OCI-LY1 (cell line): ENCODE measurements around the gene CAMTA1.

Experiments
- H2AFZ ChIP-seq: fragments of 200-600 bp; sonication (generic), shearing (Covaris generic); 2 replicates; pipeline ENCODE4 v1.6.0; 2014; ENCODE audit warnings: antibody characterized with exemption, mild to moderate bottlenecking, low read length
- H3F3A ChIP-seq: fragments of 200-600 bp; sonication (generic), shearing (Covaris generic); 2 replicates; pipeline ENCODE4 v1.6.0; 2014; ENCODE audit warnings: mild to moderate bottlenecking, antibody characterized with exemption, low read length, moderate library complexity; ENCODE audit not compliant: insufficient read depth
- H3K27ac ChIP-seq: fragments of 200-600 bp; sonication (generic); 2 replicates; pipeline ENCODE4 v1.5.1; 2014; ENCODE audit warnings: low read length, mixed run types, mild to moderate bottlenecking, low read depth; ENCODE audit not compliant: poor library complexity, severe bottlenecking
- H3K27me3 ChIP-seq: fragments of 200-600 bp; sonication (generic); 2 replicates; pipeline ENCODE4 v1.6.0; 2014; ENCODE audit warnings: antibody characterized with exemption, mild to moderate bottlenecking, low read length, moderate library complexity; ENCODE audit not compliant: insufficient read depth
- H3K36me3 ChIP-seq: fragments of 200-600 bp; sonication (generic); 2 replicates; pipeline ENCODE4 v1.6.1; 2014; ENCODE audit warnings: mild to moderate bottlenecking, antibody characterized with exemption, low read length, moderate library complexity, mixed read lengths; ENCODE audit not compliant: insufficient read depth
- H3K4me1 ChIP-seq: fragments of 200-600 bp; sonication (generic); 2 replicates; pipeline ENCODE4 v1.5.1; 2014; ENCODE audit warnings: mild to moderate bottlenecking, low read length, moderate library complexity; ENCODE audit not compliant: insufficient read depth, severe bottlenecking
- H3K4me2 ChIP-seq: fragments of 200-600 bp; sonication (generic), shearing (Covaris generic); 2 replicates; pipeline ENCODE4 v1.6.1; 2014; ENCODE audit warnings: low read length
- H3K4me3 ChIP-seq: fragments of 200-600 bp; sonication (generic); 2 replicates; pipeline ENCODE4 v1.5.1; 2014; ENCODE audit warnings: low read length, low read depth, mild to moderate bottlenecking, mixed read lengths; ENCODE audit not compliant: poor library complexity, severe bottlenecking
- H3K79me2 ChIP-seq: fragments of 200-600 bp; shearing (Covaris generic); 2 replicates; pipeline ENCODE4 v1.6.1; 2016; ENCODE audit warnings: mixed run types, low read length, mixed read lengths; ENCODE audit not compliant: insufficient read depth
- H3K9ac ChIP-seq: fragments of 200-600 bp; sonication (generic), shearing (Covaris generic); 2 replicates; pipeline ENCODE4 v1.6.1; 2014; ENCODE audit warnings: mild to moderate bottlenecking, low read length, mixed read lengths
- H3K9me2 ChIP-seq: fragments of 200-600 bp; sonication (generic), shearing (Covaris generic); 2 replicates; pipeline ENCODE4 v1.6.1; 2014; ENCODE audit warnings: low read depth, mild to moderate bottlenecking, low read length, mixed read lengths
- H3K9me3 ChIP-seq: fragments of 200-600 bp; shearing (Covaris generic); 2 replicates; pipeline ENCODE4 v1.6.1; 2014; ENCODE audit warnings: low read length, mixed read lengths
- H4K20me1 ChIP-seq: fragments of 200-600 bp; sonication (generic), shearing (Covaris generic); 2 replicates; pipeline ENCODE4 v1.6.0; 2016; ENCODE audit warnings: mild to moderate bottlenecking, low read length; ENCODE audit not compliant: insufficient read depth
- EZH2 ChIP-seq: fragments of 200-600 bp; sonication (generic), shearing (Covaris generic); IDR thresholded peaks from 2 replicates; pipeline ENCODE4 v1.8.0; 2017; ENCODE audit warnings: borderline replicate concordance, mixed run types, mild to moderate bottlenecking, antibody characterized with exemption, low read length, moderate library complexity, mixed read lengths
- TF ChIP-seq, protein P1 (sequence below): fragments of 200-600 bp; sonication (generic), shearing (Covaris generic); IDR thresholded peaks from 2 replicates; pipeline ENCODE4 v1.5.1; 2017; ENCODE audit warnings: mild to moderate bottlenecking, antibody characterized with exemption, low read length, moderate library complexity, mixed read lengths

CAMTA1 gene

GRCh38 chr1:6783221-6783620, 2.0 kb upstream of the CAMTA1 start:
- Histone ChIP-seq H3K9ac (peak overlapping the region; percentile 98), H2AFZ (no peak overlapping the region), H4K20me1 (no peaks in the 10 kb centered on the region), H3K36me3 (peaks cover 15% of the 10 kb centered on the region), H3K9me2 (no peaks in the 10 kb centered on the region), H3K9me3 (peaks cover 7% of the 10 kb centered on the region; the same call in 1 of the 2 replicates), H3K27ac (peak overlapping the region; percentile 80), H3K4me2 (peak overlapping the region; percentile 81), H3K4me1 (peaks cover 44% of the 10 kb centered on the region), H3K27me3 (no peaks in the 10 kb centered on the region), H3K4me3 (peak overlapping the region; percentile 98), H3F3A (no peaks in the 10 kb centered on the region), H3K79me2 (peaks cover 32% of the 10 kb centered on the region)
- no peak for TF ChIP-seq EZH2
- TF ChIP-seq, protein P1, sequence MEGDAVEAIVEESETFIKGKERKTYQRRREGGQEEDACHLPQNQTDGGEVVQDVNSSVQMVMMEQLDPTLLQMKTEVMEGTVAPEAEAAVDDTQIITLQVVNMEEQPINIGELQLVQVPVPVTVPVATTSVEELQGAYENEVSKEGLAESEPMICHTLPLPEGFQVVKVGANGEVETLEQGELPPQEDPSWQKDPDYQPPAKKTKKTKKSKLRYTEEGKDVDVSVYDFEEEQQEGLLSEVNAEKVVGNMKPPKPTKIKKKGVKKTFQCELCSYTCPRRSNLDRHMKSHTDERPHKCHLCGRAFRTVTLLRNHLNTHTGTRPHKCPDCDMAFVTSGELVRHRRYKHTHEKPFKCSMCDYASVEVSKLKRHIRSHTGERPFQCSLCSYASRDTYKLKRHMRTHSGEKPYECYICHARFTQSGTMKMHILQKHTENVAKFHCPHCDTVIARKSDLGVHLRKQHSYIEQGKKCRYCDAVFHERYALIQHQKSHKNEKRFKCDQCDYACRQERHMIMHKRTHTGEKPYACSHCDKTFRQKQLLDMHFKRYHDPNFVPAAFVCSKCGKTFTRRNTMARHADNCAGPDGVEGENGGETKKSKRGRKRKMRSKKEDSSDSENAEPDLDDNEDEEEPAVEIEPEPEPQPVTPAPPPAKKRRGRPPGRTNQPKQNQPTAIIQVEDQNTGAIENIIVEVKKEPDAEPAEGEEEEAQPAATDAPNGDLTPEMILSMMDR: peak; percentile 37; the same call in 1 of the 2 replicates

- peaks cover 41% of the 10 kb centered on the region for H3K79me2 ChIP-seq
- H3K36me3 ChIP-seq: peaks cover 19% of the 10 kb centered on the region
- TF ChIP-seq, protein P1: no peak
- no peak for TF ChIP-seq EZH2
- H3K4me2 ChIP-seq: peak overlapping the region; percentile 81
- H2AFZ ChIP-seq: no peak overlapping the region
- H3K27me3 ChIP-seq: no peaks in the 10 kb centered on the region
- no peaks in the 10 kb centered on the region for H4K20me1 ChIP-seq
- H3K27ac ChIP-seq: peak overlapping the region; percentile 80
- no peaks in the 10 kb centered on the region for H3K9me2 ChIP-seq
- H3F3A ChIP-seq: no peaks in the 10 kb centered on the region
- H3K9ac ChIP-seq: peak overlapping the region; percentile 98
- H3K9me3 ChIP-seq: peaks cover 7% of the 10 kb centered on the region; the same call in 1 of the 2 replicates
- peak overlapping the region; percentile 98 for H3K4me3 ChIP-seq
- H3K4me1 ChIP-seq: peaks cover 43% of the 10 kb centered on the region
These were observed 1.2 kb upstream of the CAMTA1 start for GRCh38 chr1:6783936-6784559.

GRCh38 chr1:6784560-6785317, 515 bp upstream of the CAMTA1 start:
- no peaks in the 10 kb centered on the region for H3K27me3 ChIP-seq
- H3K4me1 ChIP-seq: peaks cover 44% of the 10 kb centered on the region
- H3K9me3 ChIP-seq: peaks cover 7% of the 10 kb centered on the region; the same call in 1 of the 2 replicates
- H3K79me2 ChIP-seq: peaks cover 47% of the 10 kb centered on the region
- TF ChIP-seq EZH2: no peak
- peak overlapping the region; percentile 80 for H3K27ac ChIP-seq
- H2AFZ ChIP-seq: no peak overlapping the region
- no peaks in the 10 kb centered on the region for H3K9me2 ChIP-seq
- no peaks in the 10 kb centered on the region for H3F3A ChIP-seq
- peak overlapping the region; percentile 81 for H3K4me2 ChIP-seq
- peak overlapping the region; percentile 98 for H3K9ac ChIP-seq
- H3K36me3 ChIP-seq: peaks cover 19% of the 10 kb centered on the region
- H3K4me3 ChIP-seq: peak overlapping the region; percentile 98
- no peaks in the 10 kb centered on the region for H4K20me1 ChIP-seq
